ENCODE results near the gene THAP2. TPM values are rescaled to one million over a fixed set of nuclear protein-coding genes. Genes with fewer than 3 reads are reported as not detected.

The THAP2 gene
- total RNA-seq, 2 donors from 2014 or later: 3.8 to 6.0 TPM

DNA sequence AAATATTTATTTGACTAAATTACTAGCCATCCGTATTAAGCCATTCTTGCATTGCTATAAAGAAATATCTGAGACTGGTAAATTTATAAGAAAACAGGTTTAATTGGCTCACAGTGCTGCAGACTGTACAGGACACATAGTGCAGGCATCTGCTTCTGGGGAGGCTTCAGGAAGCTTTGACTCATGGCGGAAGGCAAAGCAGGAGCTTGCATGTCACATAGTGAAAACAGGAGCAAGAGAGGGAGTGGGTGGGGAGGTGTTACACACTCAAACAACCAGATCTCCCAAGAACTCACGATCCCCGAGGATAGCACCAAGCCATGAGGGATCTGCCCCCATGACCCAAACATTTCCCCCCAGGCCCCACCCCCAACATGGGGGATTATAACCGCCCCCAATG is 63.9 kb downstream of the THAP2 start:
- H3K4me1 ChIP-seq: no peaks in the 10 kb centered on the region
- no peak overlapping the region for H3K4me3 ChIP-seq
- DNase-seq: no peak
- H3K9me3 ChIP-seq: no peaks in the 10 kb centered on the region
- intact Hi-C loops (cut with DNase I): no loop called here
- TF ChIP-seq, protein P1, sequence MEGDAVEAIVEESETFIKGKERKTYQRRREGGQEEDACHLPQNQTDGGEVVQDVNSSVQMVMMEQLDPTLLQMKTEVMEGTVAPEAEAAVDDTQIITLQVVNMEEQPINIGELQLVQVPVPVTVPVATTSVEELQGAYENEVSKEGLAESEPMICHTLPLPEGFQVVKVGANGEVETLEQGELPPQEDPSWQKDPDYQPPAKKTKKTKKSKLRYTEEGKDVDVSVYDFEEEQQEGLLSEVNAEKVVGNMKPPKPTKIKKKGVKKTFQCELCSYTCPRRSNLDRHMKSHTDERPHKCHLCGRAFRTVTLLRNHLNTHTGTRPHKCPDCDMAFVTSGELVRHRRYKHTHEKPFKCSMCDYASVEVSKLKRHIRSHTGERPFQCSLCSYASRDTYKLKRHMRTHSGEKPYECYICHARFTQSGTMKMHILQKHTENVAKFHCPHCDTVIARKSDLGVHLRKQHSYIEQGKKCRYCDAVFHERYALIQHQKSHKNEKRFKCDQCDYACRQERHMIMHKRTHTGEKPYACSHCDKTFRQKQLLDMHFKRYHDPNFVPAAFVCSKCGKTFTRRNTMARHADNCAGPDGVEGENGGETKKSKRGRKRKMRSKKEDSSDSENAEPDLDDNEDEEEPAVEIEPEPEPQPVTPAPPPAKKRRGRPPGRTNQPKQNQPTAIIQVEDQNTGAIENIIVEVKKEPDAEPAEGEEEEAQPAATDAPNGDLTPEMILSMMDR (IDR thresholded peaks at IDR 0.05): no peak
- H3K36me3 ChIP-seq: no peaks in the 10 kb centered on the region
- H3K27ac ChIP-seq: no peak overlapping the region
- no peak overlapping the region for H3K9ac ChIP-seq (ENCODE audit: low read depth in 2 of 2, low read length in 2 of 2)
- no peaks in the 10 kb centered on the region for H3K27me3 ChIP-seq

Other genes starting within 250 kb of the THAP2 start
- gene LGR5, start 224.5 kb upstream of the THAP2 start, total RNA-seq: 1 to 10 TPM; 4.5 to 5.0 TPM
- gene ZFC3H1, start 453 bp upstream of the THAP2 start, total RNA-seq: 10 to 100 TPM; 37.8 to 38.8 TPM
- gene TMEM19, start 21.8 kb downstream of the THAP2 start, total RNA-seq: 10 to 100 TPM; 37.7 to 39.2 TPM
- 10 to 100 TPM; 52.5 to 75.1 TPM for gene RAB21, start 90.6 kb downstream of the THAP2 start, total RNA-seq
- gene TBC1D15, start 175.5 kb downstream of the THAP2 start, total RNA-seq: 10 to 100 TPM; 22.2 to 37.9 TPM